ENCODE measurements around the gene CFAP97.

DNA sequence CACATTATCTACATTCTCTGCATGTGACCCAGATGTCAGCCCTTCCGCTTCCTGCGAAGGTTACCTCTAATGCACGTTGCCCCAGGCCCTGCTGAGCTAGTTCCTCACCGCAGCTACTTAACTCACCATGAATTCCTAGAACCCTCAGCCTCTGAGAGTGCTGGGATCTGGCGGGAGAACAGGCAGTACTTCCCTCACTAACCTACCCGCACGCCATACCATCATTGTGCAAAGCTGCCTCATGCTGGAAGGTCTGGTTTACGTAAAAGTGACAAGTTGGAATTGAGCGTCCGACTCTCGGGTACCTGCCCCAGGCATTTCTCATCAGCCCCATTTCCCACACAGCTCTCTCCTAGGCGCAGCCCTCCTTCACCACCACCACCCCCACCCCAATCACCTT lies 54.4 kb downstream of the CFAP97 start:
- TF ChIP-seq, protein P1, sequence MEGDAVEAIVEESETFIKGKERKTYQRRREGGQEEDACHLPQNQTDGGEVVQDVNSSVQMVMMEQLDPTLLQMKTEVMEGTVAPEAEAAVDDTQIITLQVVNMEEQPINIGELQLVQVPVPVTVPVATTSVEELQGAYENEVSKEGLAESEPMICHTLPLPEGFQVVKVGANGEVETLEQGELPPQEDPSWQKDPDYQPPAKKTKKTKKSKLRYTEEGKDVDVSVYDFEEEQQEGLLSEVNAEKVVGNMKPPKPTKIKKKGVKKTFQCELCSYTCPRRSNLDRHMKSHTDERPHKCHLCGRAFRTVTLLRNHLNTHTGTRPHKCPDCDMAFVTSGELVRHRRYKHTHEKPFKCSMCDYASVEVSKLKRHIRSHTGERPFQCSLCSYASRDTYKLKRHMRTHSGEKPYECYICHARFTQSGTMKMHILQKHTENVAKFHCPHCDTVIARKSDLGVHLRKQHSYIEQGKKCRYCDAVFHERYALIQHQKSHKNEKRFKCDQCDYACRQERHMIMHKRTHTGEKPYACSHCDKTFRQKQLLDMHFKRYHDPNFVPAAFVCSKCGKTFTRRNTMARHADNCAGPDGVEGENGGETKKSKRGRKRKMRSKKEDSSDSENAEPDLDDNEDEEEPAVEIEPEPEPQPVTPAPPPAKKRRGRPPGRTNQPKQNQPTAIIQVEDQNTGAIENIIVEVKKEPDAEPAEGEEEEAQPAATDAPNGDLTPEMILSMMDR (IDR thresholded peaks at IDR 0.05; ENCODE audit: insufficient read depth, low read length): no peak
- no peak for TF ChIP-seq POLR2AphosphoS5 (IDR thresholded peaks at IDR 0.05; ENCODE audit: low read depth)
- TF ChIP-seq, protein P2, sequence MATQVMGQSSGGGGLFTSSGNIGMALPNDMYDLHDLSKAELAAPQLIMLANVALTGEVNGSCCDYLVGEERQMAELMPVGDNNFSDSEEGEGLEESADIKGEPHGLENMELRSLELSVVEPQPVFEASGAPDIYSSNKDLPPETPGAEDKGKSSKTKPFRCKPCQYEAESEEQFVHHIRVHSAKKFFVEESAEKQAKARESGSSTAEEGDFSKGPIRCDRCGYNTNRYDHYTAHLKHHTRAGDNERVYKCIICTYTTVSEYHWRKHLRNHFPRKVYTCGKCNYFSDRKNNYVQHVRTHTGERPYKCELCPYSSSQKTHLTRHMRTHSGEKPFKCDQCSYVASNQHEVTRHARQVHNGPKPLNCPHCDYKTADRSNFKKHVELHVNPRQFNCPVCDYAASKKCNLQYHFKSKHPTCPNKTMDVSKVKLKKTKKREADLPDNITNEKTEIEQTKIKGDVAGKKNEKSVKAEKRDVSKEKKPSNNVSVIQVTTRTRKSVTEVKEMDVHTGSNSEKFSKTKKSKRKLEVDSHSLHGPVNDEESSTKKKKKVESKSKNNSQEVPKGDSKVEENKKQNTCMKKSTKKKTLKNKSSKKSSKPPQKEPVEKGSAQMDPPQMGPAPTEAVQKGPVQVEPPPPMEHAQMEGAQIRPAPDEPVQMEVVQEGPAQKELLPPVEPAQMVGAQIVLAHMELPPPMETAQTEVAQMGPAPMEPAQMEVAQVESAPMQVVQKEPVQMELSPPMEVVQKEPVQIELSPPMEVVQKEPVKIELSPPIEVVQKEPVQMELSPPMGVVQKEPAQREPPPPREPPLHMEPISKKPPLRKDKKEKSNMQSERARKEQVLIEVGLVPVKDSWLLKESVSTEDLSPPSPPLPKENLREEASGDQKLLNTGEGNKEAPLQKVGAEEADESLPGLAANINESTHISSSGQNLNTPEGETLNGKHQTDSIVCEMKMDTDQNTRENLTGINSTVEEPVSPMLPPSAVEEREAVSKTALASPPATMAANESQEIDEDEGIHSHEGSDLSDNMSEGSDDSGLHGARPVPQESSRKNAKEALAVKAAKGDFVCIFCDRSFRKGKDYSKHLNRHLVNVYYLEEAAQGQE (IDR thresholded peaks at IDR 0.05; ENCODE audit: insufficient replicate concordance, low read depth): no peak

Data from HL-60 (cell line).